ENCODE data around the gene NIPAL3. TPM values are rescaled to one million over a fixed set of nuclear protein-coding genes. Genes with fewer than 3 reads are reported as not detected.

NIPAL3 gene
- total RNA-seq, 3 donors from 2014 or later (not counting 1 experiment from before 2014, with no cell fraction given), result 16.6 to 31.9 (median 29.4) TPM

- WGBS (ENCODE audit: insufficient coverage), result 86% methylated on average over 2 of the region's 4 CpGs
- Histone ChIP-seq H3K36me3 (ENCODE audit: control insufficient read depth, insufficient read depth, low read length) (peaks cover 41% of the 10 kb centered on the region), H3K4me1 (ENCODE audit: control insufficient read depth, insufficient read depth, low read length) (peaks cover 14% of the 10 kb centered on the region), H3K4me3 (ENCODE audit: low read length) (no peak overlapping the region), H3K9me3 (ENCODE audit: control insufficient read depth, insufficient read depth, low read length) (no peaks in the 10 kb centered on the region), H3K27me3 (ENCODE audit: control insufficient read depth, insufficient read depth, low read length) (no peaks in the 10 kb centered on the region), H3K27ac (ENCODE audit: low read length) (no peak overlapping the region)
- no peak for DNase-seq
- ATAC-seq, result no peak
- H3K27me3 Mint-ChIP-seq (ENCODE audit: low read depth in 2 of 2), result no peaks in the 10 kb centered on the region
- intact Hi-C loops (cut with micrococcal nuclease), result no loop called here
- H3K4me3 Mint-ChIP-seq, result no peak overlapping the region
- H3K27ac Mint-ChIP-seq, result no peak overlapping the region
- H3K36me3 Mint-ChIP-seq, result peaks cover 7% of the 10 kb centered on the region
- TF ChIP-seq CTCF (IDR thresholded peaks at IDR 0.05), result no peak
- peaks cover 28 to 34% of the 10 kb centered on the region in 2 donors for H3K4me1 Mint-ChIP-seq
- no peaks in the 10 kb centered on the region for H3K9me3 Mint-ChIP-seq
These were observed 4.9 kb downstream of the NIPAL3 start for GRCh38 chr1:24420547-24420946.

- H3K9me3 Mint-ChIP-seq, result no peaks in the 10 kb centered on the region
- no peak overlapping the region for H3K27ac Mint-ChIP-seq
- no peaks in the 10 kb centered on the region for H3K27me3 Mint-ChIP-seq (ENCODE audit: low read depth in 2 of 2)
- H3K27me3 ChIP-seq (ENCODE audit: control insufficient read depth, insufficient read depth, low read length), result no peaks in the 10 kb centered on the region
- peaks cover 18 to 25% of the 10 kb centered on the region in 2 donors for H3K4me1 Mint-ChIP-seq
- intact Hi-C loops (cut with micrococcal nuclease), result no loop called here
- DNase-seq, result no peak
- 100% methylated on average over 2 of the region's 2 CpGs for WGBS (ENCODE audit: insufficient coverage)
- peaks cover 8% of the 10 kb centered on the region for H3K4me1 ChIP-seq (ENCODE audit: control insufficient read depth, insufficient read depth, low read length)
- peaks cover 44% of the 10 kb centered on the region for H3K36me3 ChIP-seq (ENCODE audit: control insufficient read depth, insufficient read depth, low read length)
- no peak overlapping the region for H3K4me3 ChIP-seq (ENCODE audit: low read length)
- no peak overlapping the region for H3K27ac ChIP-seq (ENCODE audit: low read length)
- peaks cover 7% of the 10 kb centered on the region for H3K36me3 Mint-ChIP-seq
- H3K9me3 ChIP-seq (ENCODE audit: control insufficient read depth, insufficient read depth, low read length), result no peaks in the 10 kb centered on the region
- ATAC-seq, result no peak
- no peak overlapping the region for H3K4me3 Mint-ChIP-seq
- no peak for TF ChIP-seq CTCF (IDR thresholded peaks at IDR 0.05)
These were observed 5.9 kb downstream of the NIPAL3 start for GRCh38 chr1:24421502-24421901.

GRCh38 chr1:24424207-24424606, 8.6 kb downstream of the NIPAL3 start:
- H3K4me1 ChIP-seq (ENCODE audit: control insufficient read depth, insufficient read depth, low read length), result no peaks in the 10 kb centered on the region
- intact Hi-C loops (cut with micrococcal nuclease), result no loop called here
- no peak for DNase-seq
- H3K27me3 ChIP-seq (ENCODE audit: control insufficient read depth, insufficient read depth, low read length), result no peaks in the 10 kb centered on the region
- H3K9me3 ChIP-seq (ENCODE audit: control insufficient read depth, insufficient read depth, low read length), result no peaks in the 10 kb centered on the region
- Mint-ChIP-seq H3K4me1 (peaks cover 4 to 15% of the 10 kb centered on the region in 2 donors), H3K27ac (no peak overlapping the region), H3K36me3 (peaks cover 7% of the 10 kb centered on the region), H3K9me3 (no peaks in the 10 kb centered on the region), H3K4me3 (no peak overlapping the region), H3K27me3 (ENCODE audit: low read depth in 2 of 2) (no peaks in the 10 kb centered on the region)
- no peak for TF ChIP-seq CTCF (IDR thresholded peaks at IDR 0.05)
- ATAC-seq, result no peak
- H3K27ac ChIP-seq (ENCODE audit: low read length), result no peak overlapping the region
- no peak overlapping the region for H3K4me3 ChIP-seq (ENCODE audit: low read length)
- WGBS (ENCODE audit: insufficient coverage), result 88% methylated on average over 5 of the region's 5 CpGs
- H3K36me3 ChIP-seq (ENCODE audit: control insufficient read depth, insufficient read depth, low read length), result peaks cover 44% of the 10 kb centered on the region

GRCh38 chr1:24424990-24425389, 9.4 kb downstream of the NIPAL3 start:
- Histone ChIP-seq H3K4me3 (ENCODE audit: low read length) (no peak overlapping the region), H3K27ac (ENCODE audit: low read length) (no peak overlapping the region), H3K9me3 (ENCODE audit: control insufficient read depth, insufficient read depth, low read length) (no peaks in the 10 kb centered on the region), H3K27me3 (ENCODE audit: control insufficient read depth, insufficient read depth, low read length) (no peaks in the 10 kb centered on the region), H3K4me1 (ENCODE audit: control insufficient read depth, insufficient read depth, low read length) (no peaks in the 10 kb centered on the region), H3K36me3 (ENCODE audit: control insufficient read depth, insufficient read depth, low read length) (peaks cover 40% of the 10 kb centered on the region)
- ATAC-seq (no peak), DNase-seq (no peak)
- intact Hi-C loops (cut with micrococcal nuclease), result no loop called here
- Mint-ChIP-seq H3K27ac (no peak overlapping the region), H3K4me1 (peaks cover 4 to 13% of the 10 kb centered on the region in 2 donors), H3K4me3 (no peak overlapping the region), H3K9me3 (no peaks in the 10 kb centered on the region), H3K36me3 (peaks cover 7% of the 10 kb centered on the region), H3K27me3 (ENCODE audit: low read depth in 2 of 2) (no peaks in the 10 kb centered on the region)
- no peak for TF ChIP-seq CTCF (IDR thresholded peaks at IDR 0.05)
- 100% methylated on average over 2 of the region's 3 CpGs for WGBS (ENCODE audit: insufficient coverage)

All from natural killer cell (primary cell).